Tibial nerve (tissue), 4 donors: Measurements from ENCODE around the gene BID. TPM values are rescaled to one million over a fixed set of nuclear protein-coding genes. Genes with fewer than 3 reads are reported as not detected.

Experiments
- DNase-seq, 2 donors: peaks; one replicate each; pipeline ENCODE4 v3.0.0-alpha.2; 2019; ENCODE audit warnings: low spot score in 2 of 2
- H3K27ac ChIP-seq, 4 donors: fragments of 200-600 bp; sonication (generic) in 3 of 4; one replicate each; pipeline ENCODE4 v1.5.1; 2017 to 2019; ENCODE audit warnings: mild to moderate bottlenecking in 1 of 4
- H3K27me3 ChIP-seq, 2 donors: fragments of 200-600 bp; sonication (generic) in 1 of 2; one replicate each; pipeline versions ENCODE4 v1.5.1 to v1.6.0; 2017 to 2019
- H3K36me3 ChIP-seq, 3 donors: fragments of 200-600 bp; sonication (generic); one replicate each; pipeline ENCODE4 v1.5.1; 2018 to 2019
- H3K4me1 ChIP-seq, 4 donors: fragments of 200-600 bp; sonication (generic) in 3 of 4; one replicate each; pipeline ENCODE4 v1.5.1; 2017 to 2019
- H3K4me3 ChIP-seq, 4 donors: fragments of 200-600 bp; sonication (generic) in 3 of 4; one replicate each; pipeline ENCODE4 v1.5.1; 2017 to 2019; ENCODE audit warnings: mild to moderate bottlenecking in 1 of 4, moderate library complexity in 1 of 4
- H3K9me3 ChIP-seq, 4 donors: fragments of 200-600 bp; sonication (generic) in 3 of 4; one replicate each; pipeline ENCODE4 v1.5.1; 2017 to 2019
- EP300 ChIP-seq, 2 donors: sonication (generic); formaldehyde crosslinking; IDR thresholded peaks; one replicate each; pipeline ENCODE4 v1.6.1; 2017; ENCODE audit warnings: antibody characterized with exemption in 2 of 2, mild to moderate bottlenecking in 1 of 2
- POLR2A ChIP-seq, 2 donors: fragments of 450-650 bp; IDR thresholded peaks; one replicate each; pipeline ENCODE4 v1.6.1; 2017; ENCODE audit warnings: antibody characterized with exemption in 2 of 2, mild to moderate bottlenecking in 2 of 2, moderate library complexity in 2 of 2
- WGBS, 2 donors: methylation state at CpG; one replicate each; pipeline ENCODE4 v1.1.5; 2018; 5-methylcytosine and 5-hydroxymethylcytosine counted together
- total RNA-seq, 4 donors: library from RNA; depleted of rRNA; stranded (reverse); fragments of >200 nt; gene quantifications; one replicate each; pipeline ENCODE4 v1.1.0, GENCODE V29; 2016
- TF ChIP-seq, protein P1 (sequence below), 5 experiments: fragments of 200-600 bp in 3 of 5; fragments of 450-650 bp in 2 of 5; sonication (generic) in 3 of 5; IDR thresholded peaks; one replicate each; pipeline ENCODE4 v1.5.1; 2016 to 2019; ENCODE audit warnings: antibody characterized with exemption in 5 of 5, mild to moderate bottlenecking in 3 of 5, moderate library complexity in 2 of 5

The BID gene
- total RNA-seq, 4 donors from 2014 or later, result 6.3 to 47.1 (median 13.7) TPM

DNA sequence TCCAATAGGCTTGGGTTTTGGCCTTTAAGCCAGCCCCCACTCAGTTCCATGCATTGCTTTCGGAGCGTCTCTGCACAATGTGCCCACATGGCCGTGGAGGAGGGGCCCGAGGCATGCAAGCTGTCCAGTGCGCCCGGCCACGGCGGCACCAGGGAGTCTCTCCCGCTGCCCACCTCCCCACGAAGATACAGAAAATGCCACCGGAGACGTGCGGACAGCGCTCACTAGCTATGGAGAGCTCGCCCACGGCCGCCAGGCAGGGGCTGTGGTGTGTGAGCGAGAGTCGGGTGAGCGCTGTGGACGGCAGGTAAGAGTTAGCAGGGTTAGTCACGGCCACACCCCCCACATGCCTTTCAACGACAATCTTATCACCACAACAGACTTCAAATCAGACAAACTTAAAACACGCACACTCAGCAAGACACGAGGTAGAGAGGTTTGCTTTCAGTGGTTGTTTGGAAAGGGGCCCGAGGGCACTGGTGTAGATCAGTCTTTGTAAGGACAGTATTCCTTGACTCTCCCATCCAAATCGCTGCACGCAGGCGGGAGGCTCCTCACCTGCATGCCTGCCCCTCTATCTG is 18.7 kb upstream of the BID start:
- no peaks in the 10 kb centered on the region for H3K9me3 ChIP-seq
- H3K4me1 ChIP-seq, result no peaks in the 10 kb centered on the region
- H3K4me3 ChIP-seq, result no peak overlapping the region
- no peak for DNase-seq
- H3K36me3 ChIP-seq, result peaks cover 0 to 97% (median 7%) of the 10 kb centered on the region in 3 donors
- H3K27ac ChIP-seq, result no peak overlapping the region
- TF ChIP-seq, protein P1, sequence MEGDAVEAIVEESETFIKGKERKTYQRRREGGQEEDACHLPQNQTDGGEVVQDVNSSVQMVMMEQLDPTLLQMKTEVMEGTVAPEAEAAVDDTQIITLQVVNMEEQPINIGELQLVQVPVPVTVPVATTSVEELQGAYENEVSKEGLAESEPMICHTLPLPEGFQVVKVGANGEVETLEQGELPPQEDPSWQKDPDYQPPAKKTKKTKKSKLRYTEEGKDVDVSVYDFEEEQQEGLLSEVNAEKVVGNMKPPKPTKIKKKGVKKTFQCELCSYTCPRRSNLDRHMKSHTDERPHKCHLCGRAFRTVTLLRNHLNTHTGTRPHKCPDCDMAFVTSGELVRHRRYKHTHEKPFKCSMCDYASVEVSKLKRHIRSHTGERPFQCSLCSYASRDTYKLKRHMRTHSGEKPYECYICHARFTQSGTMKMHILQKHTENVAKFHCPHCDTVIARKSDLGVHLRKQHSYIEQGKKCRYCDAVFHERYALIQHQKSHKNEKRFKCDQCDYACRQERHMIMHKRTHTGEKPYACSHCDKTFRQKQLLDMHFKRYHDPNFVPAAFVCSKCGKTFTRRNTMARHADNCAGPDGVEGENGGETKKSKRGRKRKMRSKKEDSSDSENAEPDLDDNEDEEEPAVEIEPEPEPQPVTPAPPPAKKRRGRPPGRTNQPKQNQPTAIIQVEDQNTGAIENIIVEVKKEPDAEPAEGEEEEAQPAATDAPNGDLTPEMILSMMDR (IDR thresholded peaks at IDR 0.05), result no peak
- no peak for TF ChIP-seq EP300 (IDR thresholded peaks at IDR 0.05)
- no peak for TF ChIP-seq POLR2A (IDR thresholded peaks at IDR 0.05)
- H3K27me3 ChIP-seq, result no peaks in the 10 kb centered on the region
- 89 to 93% methylated on average over 20 to 29 of the region's 29 CpGs for WGBS, 2 donors

GRCh38 chr22:17792299-17792698 is 18.0 kb upstream of the BID start:
- H3K9me3 ChIP-seq, result no peaks in the 10 kb centered on the region
- H3K27ac ChIP-seq, result no peak overlapping the region
- no peak for DNase-seq
- TF ChIP-seq POLR2A (IDR thresholded peaks at IDR 0.05), result no peak
- TF ChIP-seq EP300 (IDR thresholded peaks at IDR 0.05), result no peak
- TF ChIP-seq, protein P1 (IDR thresholded peaks at IDR 0.05), result no peak
- H3K27me3 ChIP-seq, result no peaks in the 10 kb centered on the region
- peaks cover 0 to 6% (median 0%) of the 10 kb centered on the region in 4 donors for H3K4me1 ChIP-seq
- peaks cover 0 to 94% (median 7%) of the 10 kb centered on the region in 3 donors for H3K36me3 ChIP-seq
- H3K4me3 ChIP-seq, result no peak overlapping the region
- 68 to 73% methylated on average over 5 of the region's 5 CpGs for WGBS, 2 donors

- no peak overlapping the region for H3K4me3 ChIP-seq
- peaks cover 0 to 17% (median 7%) of the 10 kb centered on the region in 4 donors for H3K4me1 ChIP-seq
- no peak overlapping the region for H3K27ac ChIP-seq
- H3K27me3 ChIP-seq, result no peaks in the 10 kb centered on the region
- TF ChIP-seq EP300 (IDR thresholded peaks at IDR 0.05) (no peak), POLR2A (IDR thresholded peaks at IDR 0.05) (no peak)
- TF ChIP-seq, protein P1 (IDR thresholded peaks at IDR 0.05), result no peak
- WGBS, 2 donors, result 86 to 90% methylated on average over 21 of the region's 21 CpGs
- no peak for DNase-seq
- H3K36me3 ChIP-seq, result peaks cover 0 to 83% (median 7%) of the 10 kb centered on the region in 3 donors
- no peaks in the 10 kb centered on the region for H3K9me3 ChIP-seq
Observed at GRCh38 chr22:17791196-17791595, 16.9 kb upstream of the BID start.

DNA sequence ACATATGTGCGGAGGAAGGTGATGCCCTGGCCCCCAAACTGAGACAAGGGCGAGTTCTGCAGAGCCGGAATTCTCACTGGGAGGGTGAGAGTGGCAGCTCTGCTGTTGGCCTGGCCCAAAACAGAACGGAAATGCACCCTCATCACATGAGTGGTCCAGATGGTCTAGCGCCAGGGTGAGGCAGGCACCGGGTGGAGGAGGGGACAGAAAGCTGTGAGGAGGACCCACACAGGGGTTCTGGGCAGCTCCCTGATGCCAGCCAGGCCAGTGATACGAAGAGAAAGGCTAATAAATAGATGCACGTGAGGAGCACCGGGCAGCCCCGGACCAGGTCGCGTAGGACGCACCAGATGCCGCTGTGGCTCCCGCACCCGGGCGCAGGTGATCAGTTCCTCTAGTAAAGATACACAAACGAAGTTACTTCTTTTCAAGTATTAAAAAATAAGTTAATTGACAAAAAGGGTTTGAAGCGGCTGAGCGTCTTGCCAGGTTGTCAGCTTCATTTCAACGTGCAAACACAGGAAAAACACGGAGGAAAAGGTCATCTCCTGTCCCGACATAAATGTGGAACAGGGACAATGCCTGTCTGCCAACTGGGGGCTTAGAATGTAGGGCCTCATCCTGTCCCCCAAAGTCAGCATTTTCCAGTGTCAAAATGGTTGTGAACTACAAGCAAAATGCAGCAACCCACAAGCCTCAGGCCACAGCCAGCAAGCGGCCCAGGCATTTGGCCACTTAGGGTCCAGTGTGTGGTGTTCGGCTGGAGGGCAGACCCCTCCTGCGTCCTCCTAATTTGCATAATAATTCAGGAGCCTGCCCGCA is 15.3 kb upstream of the BID start:
- Histone ChIP-seq H3K27me3 (no peaks in the 10 kb centered on the region), H3K27ac (no peak overlapping the region), H3K4me3 (no peak overlapping the region), H3K9me3 (no peaks in the 10 kb centered on the region), H3K4me1 (peaks cover 0 to 25% (median 10%) of the 10 kb centered on the region in 4 donors), H3K36me3 (peaks cover 0 to 68% (median 7%) of the 10 kb centered on the region in 3 donors)
- no peak for TF ChIP-seq EP300 (IDR thresholded peaks at IDR 0.05)
- TF ChIP-seq, protein P1 (IDR thresholded peaks at IDR 0.05), result no peak
- no peak for TF ChIP-seq POLR2A (IDR thresholded peaks at IDR 0.05)
- DNase-seq, result no peak
- WGBS, 2 donors, result 85 to 86% methylated on average over 27 of the region's 27 CpGs
